HEK293 (cell line): ENCODE measurements around the gene ACSS2.

Experiments used
- CTCF ChIA-PET: fragments of 350-600 bp; formaldehyde crosslinking; extraction: SDS; loops from one replicate; lab custom pipeline; 2021; ENCODE audit warnings: antibody characterized with exemption; lab: Yijun Ruan, JAX
- POLR2A ChIA-PET: fragments of 300-600 bp; formaldehyde crosslinking; extraction: SDS; loops from one replicate; lab custom pipeline; 2020; ENCODE audit warnings: antibody characterized with exemption, inconsistent platforms; lab: Yijun Ruan, JAX
- H3K27ac ChIP-seq: fragments of 200-500 bp; sonication (Bioruptor generic); 2 replicates; pipeline ENCODE4 v1.5.1; 2014; ENCODE audit warnings: low read depth, low read length, control low read depth, inconsistent platforms; ENCODE audit errors: extremely low read depth
- H3K36me3 ChIP-seq, 2 experiments: fragments of 200-500 bp in 1 of 2; sonication (Bioruptor generic) in 1 of 2; 1 replicate in 1 of 2; 2 replicates in 1 of 2; pipeline ENCODE4 v1.5.1; 2014 to 2017; ENCODE audit warnings: inconsistent platforms in 2 of 2, low read length in 2 of 2; ENCODE audit not compliant: control insufficient read depth in 2 of 2, insufficient read depth in 1 of 2
- H3K4me1 ChIP-seq: fragments of 200-500 bp; sonication (Bioruptor generic); 2 replicates; pipeline ENCODE4 v1.5.1; 2014; ENCODE audit warnings: mild to moderate bottlenecking, low read length, inconsistent platforms; ENCODE audit not compliant: control insufficient read depth, insufficient read depth
- H3K4me3 ChIP-seq: 2 replicates; pipeline ENCODE4 v1.5.1; 2011; ENCODE audit warnings: low read depth, mild to moderate bottlenecking, control low read depth, low read length, moderate library complexity
- H3K9me3 ChIP-seq: fragments of 200-500 bp; sonication (Bioruptor generic); 2 replicates; pipeline ENCODE4 v1.5.1; 2014; ENCODE audit warnings: low read depth, low read length, inconsistent platforms; ENCODE audit not compliant: control insufficient read depth, insufficient read depth
- BCL6B ChIP-seq: fragments of 450-650 bp; formaldehyde crosslinking; IDR thresholded peaks from 2 replicates; pipeline ENCODE4 v1.5.1; 2017; ENCODE audit warnings: missing biosample characterization, missing genetic modification characterization
- GLIS1 ChIP-seq: fragments of 450-650 bp; formaldehyde crosslinking; IDR thresholded peaks from 2 replicates; pipeline ENCODE4 v1.5.1; 2016; ENCODE audit warnings: missing biosample characterization, missing genetic modification characterization
- HOXC10 ChIP-seq: sonication (generic); formaldehyde crosslinking; IDR thresholded peaks from 2 replicates; pipeline ENCODE4 v1.8.1; 2023; ENCODE audit warnings: mild to moderate bottlenecking, missing genetic modification reagents
- HOXD13 ChIP-seq: sonication (generic); formaldehyde crosslinking; IDR thresholded peaks from 2 replicates; pipeline ENCODE4 v1.8.0; 2022; ENCODE audit warnings: missing genetic modification reagents, borderline replicate concordance
- OVOL3 ChIP-seq: fragments of 450-650 bp; formaldehyde crosslinking; IDR thresholded peaks from 2 replicates; pipeline ENCODE4 v1.5.1; 2016; ENCODE audit warnings: missing biosample characterization, missing genetic modification characterization
- SALL2 ChIP-seq: fragments of 450-650 bp; formaldehyde crosslinking; IDR thresholded peaks from 2 replicates; pipeline ENCODE4 v1.5.0; 2017; ENCODE audit warnings: missing biosample characterization, mild to moderate bottlenecking, missing genetic modification characterization, borderline replicate concordance
- WT1 ChIP-seq: fragments of 450-650 bp; formaldehyde crosslinking; IDR thresholded peaks from 2 replicates; pipeline ENCODE4 v1.5.1; 2016; ENCODE audit warnings: missing biosample characterization, missing genetic modification characterization
- ZBTB20 ChIP-seq: fragments of 450-650 bp; formaldehyde crosslinking; IDR thresholded peaks from 2 replicates; pipeline ENCODE4 v1.5.1; 2016; ENCODE audit warnings: missing biosample characterization, missing genetic modification characterization
- ZNF114 ChIP-seq: fragments of 450-650 bp; formaldehyde crosslinking; IDR thresholded peaks from 2 replicates; pipeline ENCODE4 v1.5.0; 2017; ENCODE audit warnings: missing biosample characterization, missing genetic modification characterization
- ZNF132 ChIP-seq: fragments of 450-650 bp; formaldehyde crosslinking; IDR thresholded peaks from 2 replicates; pipeline ENCODE4 v1.5.1; 2017; ENCODE audit warnings: missing biosample characterization, missing genetic modification characterization, borderline replicate concordance
- ZNF140 ChIP-seq: fragments of 450-650 bp; formaldehyde crosslinking; IDR thresholded peaks from 2 replicates; pipeline ENCODE4 v1.5.1; 2016; ENCODE audit warnings: missing biosample characterization, missing genetic modification characterization
- ZNF146 ChIP-seq: fragments of 450-650 bp; formaldehyde crosslinking; IDR thresholded peaks from 2 replicates; pipeline ENCODE4 v1.5.1; 2016; ENCODE audit warnings: missing biosample characterization, missing genetic modification characterization
- ZNF214 ChIP-seq: fragments of 450-650 bp; formaldehyde crosslinking; IDR thresholded peaks from 2 replicates; pipeline ENCODE4 v1.5.1; 2017; ENCODE audit warnings: missing biosample characterization, mild to moderate bottlenecking, missing genetic modification characterization, borderline replicate concordance
- ZNF239 ChIP-seq: fragments of 450-650 bp; formaldehyde crosslinking; IDR thresholded peaks from 2 replicates; pipeline ENCODE4 v1.5.1; 2016; ENCODE audit warnings: missing biosample characterization, missing genetic modification characterization
- ZNF26 ChIP-seq: fragments of 450-650 bp; formaldehyde crosslinking; IDR thresholded peaks from 2 replicates; pipeline ENCODE4 v1.5.1; 2016; ENCODE audit warnings: missing biosample characterization, missing genetic modification characterization
- ZNF488 ChIP-seq: fragments of 450-650 bp; formaldehyde crosslinking; IDR thresholded peaks from 2 replicates; pipeline ENCODE4 v1.5.1; 2016; ENCODE audit warnings: missing biosample characterization, missing genetic modification characterization
- ZNF510 ChIP-seq: fragments of 450-650 bp; formaldehyde crosslinking; IDR thresholded peaks from 2 replicates; pipeline ENCODE4 v1.5.1; 2018; ENCODE audit warnings: mild to moderate bottlenecking, missing genetic modification characterization, missing biosample characterization; ENCODE audit not compliant: insufficient replicate concordance
- ZNF561 ChIP-seq: fragments of 450-650 bp; IDR thresholded peaks from 2 replicates; pipeline ENCODE4 v1.5.1; 2018; ENCODE audit warnings: missing biosample characterization, missing genetic modification characterization, borderline replicate concordance
- ZNF600 ChIP-seq: fragments of 450-650 bp; formaldehyde crosslinking; IDR thresholded peaks from 2 replicates; pipeline ENCODE4 v1.5.1; 2016; ENCODE audit warnings: missing biosample characterization, missing genetic modification characterization
- ZNF777 ChIP-seq: fragments of 450-650 bp; formaldehyde crosslinking; IDR thresholded peaks from 2 replicates; pipeline ENCODE4 v1.5.1; 2017; ENCODE audit warnings: missing biosample characterization, missing genetic modification characterization, borderline replicate concordance
- ZNF785 ChIP-seq: fragments of 450-650 bp; formaldehyde crosslinking; IDR thresholded peaks from 2 replicates; pipeline ENCODE4 v1.5.1; 2016; ENCODE audit warnings: missing biosample characterization, missing genetic modification characterization
- ZNF791 ChIP-seq: fragments of 450-650 bp; formaldehyde crosslinking; IDR thresholded peaks from 2 replicates; pipeline ENCODE4 v1.5.1; 2016; ENCODE audit warnings: missing biosample characterization, missing genetic modification characterization
- ZSCAN23 ChIP-seq: fragments of 450-650 bp; formaldehyde crosslinking; IDR thresholded peaks from 2 replicates; pipeline ENCODE4 v1.5.1; 2016; ENCODE audit warnings: missing biosample characterization, missing genetic modification characterization
- ZSCAN30 ChIP-seq: fragments of 450-650 bp; IDR thresholded peaks from 2 replicates; pipeline ENCODE4 v1.5.1; 2018; ENCODE audit warnings: missing biosample characterization, mild to moderate bottlenecking, missing genetic modification characterization, moderate library complexity
- ZSCAN4 ChIP-seq: fragments of 450-650 bp; formaldehyde crosslinking; IDR thresholded peaks from 2 replicates; pipeline ENCODE4 v1.5.1; 2017; ENCODE audit warnings: missing biosample characterization, missing genetic modification characterization

ACSS2 gene

GRCh38 chr20:34892671-34893070 is 16.3 kb downstream of the ACSS2 start:
- Histone ChIP-seq H3K9me3 (no peaks in the 10 kb centered on the region), H3K4me1 (no peaks in the 10 kb centered on the region), H3K36me3 (no peaks in the 10 kb centered on the region), H3K27ac (no peak overlapping the region), H3K4me3 (no peak overlapping the region)
- TF ChIP-seq ZSCAN30 (tag by site-specific recombination), result no peak
- TF ChIP-seq ZNF114 (tag by site-specific recombination), result no peak
- no peak for TF ChIP-seq SALL2 (tag by site-specific recombination)
- TF ChIP-seq ZNF146, result no peak
- no peak for TF ChIP-seq ZNF785
- no peak for TF ChIP-seq ZNF561 (tag by site-specific recombination)
- no peak for TF ChIP-seq HOXC10 (CRISPR knock-in tag)
- ChIA-PET POLR2A (interaction anchor here (2.3 kb wide), 1 partner anchor 16 kb away, joined by 6 read pairs; the partner anchor contains the start of gene ACSS2), CTCF (interaction anchor here (0.7 kb wide), 2 partner anchors 8 to 12 kb away, joined by 3 to 4 read pairs; no protein-coding TSS in a partner anchor)

- no peaks in the 10 kb centered on the region for H3K4me1 ChIP-seq
- no peak overlapping the region for H3K4me3 ChIP-seq
- ChIA-PET CTCF (no interaction called here), POLR2A (no interaction called here)
- no peaks in the 10 kb centered on the region for H3K36me3 ChIP-seq
- no peaks in the 10 kb centered on the region for H3K9me3 ChIP-seq
- TF ChIP-seq ZNF132 (tag by site-specific recombination), result no peak
- no peak for TF ChIP-seq GLIS1 (tag by site-specific recombination)
- H3K27ac ChIP-seq, result no peak overlapping the region
Observed at GRCh38 chr20:34894723-34895122, 18.3 kb downstream of the ACSS2 start.

GRCh38 chr20:34895465-34895864 is 19.1 kb downstream of the ACSS2 start:
- CTCF ChIA-PET, result no interaction called here
- POLR2A ChIA-PET, result interaction anchor here (0.6 kb wide), 2 partner anchors 15 to 227 kb away, joined by 3 to 8 read pairs; no protein-coding TSS in a partner anchor

More at GRCh38 chr20:34895465-34895864, 19.1 kb downstream of the ACSS2 start:
- Histone ChIP-seq H3K9me3 (no peaks in the 10 kb centered on the region), H3K4me1 (no peaks in the 10 kb centered on the region)
- TF ChIP-seq ZNF561 (tag by site-specific recombination) (no peak), ZNF600 (tag by site-specific recombination) (no peak), ZNF791 (tag by site-specific recombination) (no peak), ZNF26 (tag by site-specific recombination) (no peak), ZNF510 (no peak), BCL6B (no peak), ZNF140 (tag by site-specific recombination) (no peak), WT1 (tag by site-specific recombination) (no peak), ZBTB20 (no peak), ZNF777 (tag by site-specific recombination) (no peak), ZNF239 (tag by site-specific recombination) (no peak), ZSCAN4 (tag by site-specific recombination) (no peak), ZSCAN23 (tag by site-specific recombination) (no peak), ZNF488 (tag by site-specific recombination) (no peak), ZNF214 (no peak), HOXD13 (CRISPR knock-in tag) (no peak), OVOL3 (tag by site-specific recombination) (no peak)
- TF ChIP-seq, all 188 proteins: peak for 0
- H3K36me3 ChIP-seq, result no peaks in the 10 kb centered on the region
- H3K27ac ChIP-seq, result no peak overlapping the region
- H3K4me3 ChIP-seq, result no peak overlapping the region
